ENCODE measurements around the gene CDIP1. TPM values are rescaled to one million over a fixed set of nuclear protein-coding genes. Genes with fewer than 3 reads are reported as not detected.

Gene CDIP1
- total and polyA plus RNA-seq, 2 donors from 2014 or later: 40.8 to 80.4 TPM

GRCh38 chr16:4465977-4466779 is 72.4 kb downstream of the CDIP1 start:
- H3K4me1 ChIP-seq (ENCODE audit: control insufficient read depth in 2 of 3, insufficient read depth in 2 of 3, low read depth in 1 of 3, low read length in 3 of 3): no peaks in the 10 kb centered on the region
- no peak for DNase-seq
- intact Hi-C loops (cut with DNase I): no loop called here
- no peak overlapping the region for H3K9ac ChIP-seq (ENCODE audit: low read length in 3 of 3)
- H3K27ac ChIP-seq (ENCODE audit: low read depth in 2 of 2, low read length in 2 of 2): no peak overlapping the region
- H3K27me3 ChIP-seq (ENCODE audit: control insufficient read depth, insufficient read depth, low read length): no peaks in the 10 kb centered on the region
- FAIRE-seq: no peak
- no peak for TF ChIP-seq CTCF (IDR thresholded peaks at IDR 0.05; ENCODE audit: borderline replicate concordance, extremely low read depth, insufficient read depth)
- no peaks in the 10 kb centered on the region for H3K9me3 ChIP-seq (ENCODE audit: control insufficient read depth in 2 of 3, insufficient read depth in 1 of 3, low read length in 3 of 3)
- H3K36me3 ChIP-seq (ENCODE audit: control insufficient read depth in 2 of 3, insufficient read depth in 3 of 3, low read length in 3 of 3): peaks cover 2 to 16% (median 8%) of the 10 kb centered on the region in 3 donors
- H3K4me3 ChIP-seq (ENCODE audit: low read length in 3 of 3): no peak overlapping the region

- TF ChIP-seq CTCF (IDR thresholded peaks at IDR 0.05; ENCODE audit: borderline replicate concordance, extremely low read depth, insufficient read depth): no peak
- H3K4me1 ChIP-seq (ENCODE audit: control insufficient read depth in 2 of 3, insufficient read depth in 2 of 3, low read depth in 1 of 3, low read length in 3 of 3): no peaks in the 10 kb centered on the region
- no peak overlapping the region for H3K27ac ChIP-seq (ENCODE audit: low read depth in 2 of 2, low read length in 2 of 2)
- intact Hi-C loops (cut with DNase I): no loop called here
- no peaks in the 10 kb centered on the region for H3K27me3 ChIP-seq (ENCODE audit: control insufficient read depth, insufficient read depth, low read length)
- no peak overlapping the region for H3K9ac ChIP-seq (ENCODE audit: low read length in 3 of 3)
- no peak overlapping the region for H3K4me3 ChIP-seq (ENCODE audit: low read length in 3 of 3)
- no peak for DNase-seq
- H3K36me3 ChIP-seq (ENCODE audit: control insufficient read depth in 2 of 3, insufficient read depth in 3 of 3, low read length in 3 of 3): peaks cover 0 to 17% (median 11%) of the 10 kb centered on the region in 3 donors
- FAIRE-seq: no peak
- no peaks in the 10 kb centered on the region for H3K9me3 ChIP-seq (ENCODE audit: control insufficient read depth in 2 of 3, insufficient read depth in 1 of 3, low read length in 3 of 3)
Observed at GRCh38 chr16:4463522-4464163, 74.9 kb downstream of the CDIP1 start.

- Histone ChIP-seq H3K27me3 (ENCODE audit: control insufficient read depth, insufficient read depth, low read length) (no peaks in the 10 kb centered on the region), H3K36me3 (ENCODE audit: control insufficient read depth in 2 of 3, insufficient read depth in 3 of 3, low read length in 3 of 3) (peaks cover 2 to 13% (median 13%) of the 10 kb centered on the region in 3 donors), H3K9ac (ENCODE audit: low read length in 3 of 3) (no peak overlapping the region), H3K4me1 (ENCODE audit: control insufficient read depth in 2 of 3, insufficient read depth in 2 of 3, low read depth in 1 of 3, low read length in 3 of 3) (no peaks in the 10 kb centered on the region), H3K9me3 (ENCODE audit: control insufficient read depth in 2 of 3, insufficient read depth in 1 of 3, low read length in 3 of 3) (no peaks in the 10 kb centered on the region), H3K4me3 (ENCODE audit: low read length in 3 of 3) (no peak overlapping the region), H3K27ac (ENCODE audit: low read depth in 2 of 2, low read length in 2 of 2) (no peak overlapping the region)
- intact Hi-C loops (cut with DNase I): no loop called here
- DNase-seq: peak in 3 of 5 donors; percentile 37 to 64 (median 46)
- FAIRE-seq: no peak
- TF ChIP-seq CTCF (IDR thresholded peaks at IDR 0.05; ENCODE audit: borderline replicate concordance, extremely low read depth, insufficient read depth): no peak
Observed at GRCh38 chr16:4461250-4462085, 77.1 kb downstream of the CDIP1 start.
